Heart right ventricle (tissue), 16 donors: ENCODE results near the gene ZNF740. TPM values are rescaled to one million over a fixed set of nuclear protein-coding genes. Genes with fewer than 3 reads are reported as not detected.

Source experiments
- ATAC-seq, 8 donors: fragments of 200-7000 bp; cut with Tn5 transposase; one replicate each; pipeline ENCODE4 v1.9.1; 2020; ENCODE audit warnings: mild to moderate bottlenecking in 8 of 8, moderate library complexity in 8 of 8, moderate number of reproducible peaks in 1 of 8
- DNase-seq, 2 donors: peaks; one replicate each; pipeline ENCODE4 v3.0.0-alpha.2; 2020
- H3K27ac ChIP-seq, 10 donors: fragments of 200-600 bp; sonication (generic) in 2 of 10; one replicate each; pipeline versions ENCODE4 v1.5.0 to v1.8.0; 2020 to 2022; ENCODE audit warnings: mild to moderate bottlenecking in 3 of 10
- H3K27me3 ChIP-seq, 7 donors: fragments of 200-600 bp; one replicate each; pipeline ENCODE4 v1.8.0; 2021 to 2022; ENCODE audit warnings: mild to moderate bottlenecking in 2 of 7
- H3K36me3 ChIP-seq, 9 donors: fragments of 200-600 bp; sonication (generic) in 1 of 9; one replicate each; pipeline versions ENCODE4 v1.5.0 to v1.8.0; 2020 to 2022; ENCODE audit warnings: mild to moderate bottlenecking in 2 of 9
- H3K4me1 ChIP-seq, 9 donors: fragments of 200-600 bp; sonication (generic) in 1 of 9; one replicate each; pipeline versions ENCODE4 v1.5.0 to v1.8.0; 2020 to 2022; ENCODE audit warnings: mild to moderate bottlenecking in 4 of 9
- H3K4me3 ChIP-seq, 10 donors: fragments of 200-600 bp; sonication (generic) in 2 of 10; one replicate each; pipeline versions ENCODE4 v1.5.0 to v1.8.0; 2020 to 2022; ENCODE audit warnings: mild to moderate bottlenecking in 7 of 10, moderate library complexity in 2 of 10
- H3K9me3 ChIP-seq, 11 donors: fragments of 200-600 bp in 10 of 11; sonication (generic) in 2 of 11; one replicate each; pipeline versions ENCODE4 v1.5.0 to v1.8.0; 2013 to 2022; ENCODE audit warnings: mild to moderate bottlenecking in 2 of 11, control low read depth in 1 of 11, moderate library complexity in 1 of 11
- CTCF ChIP-seq, 9 donors: fragments of 200-600 bp; sonication (generic) in 2 of 9; IDR thresholded peaks; one replicate each; pipeline versions ENCODE4 v1.5.0 to v1.8.0; 2021 to 2022; ENCODE audit warnings: antibody characterized with exemption in 9 of 9, mild to moderate bottlenecking in 5 of 9, moderate library complexity in 1 of 9
- WGBS, 2 donors: extraction: QIAGEN DNeasy Blood & Tissue Kit; methylation state at CpG; one replicate each; pipeline ENCODE4 v1.1.7; 2013; ENCODE audit warnings: inconsistent platforms in 1 of 2; 5-methylcytosine and 5-hydroxymethylcytosine counted together
- intact Hi-C, 10 donors: fragments of 100-400 bp; cut with DNase I; formaldehyde crosslinking; loops; one replicate each; pipeline versions ENCODE4 v1.11.1 to v1.14.2; 2022
- polyA plus RNA-seq, 2 donors: library from polyadenylated mRNA; stranded (reverse); fragments of 200-250 nt; gene quantifications; one replicate each; pipeline ENCODE4 v1.2.3, GENCODE V29; 2013
- total RNA-seq, 10 donors: library from RNA; stranded (reverse); fragmentation: NEBNext Ultra II Directional in 3 of 10; extraction: Animal tissue kit (Norgen Biotek cat#: 25700) in 3 of 10; gene quantifications; one replicate each; pipeline versions ENCODE4 v1.2.1 to v1.2.4, GENCODE V29; 2021 to 2023
- donor health status: Arrhythmogenic right ventricular cardiomyopathy.
- donor health status: ischemic (EF 13 %, LVEDD 7.1; RV severe dilation, severe dysfunction).
- donor health status: healthy with polysubstance abuse.
- donor health status: DM: no; HTN: yes; CAD: no.
- donor health status: DM: no; HTN: no; CAD: no.
- donor health status: ischemic (EF 25% LVEDD 6.9; RV normal size, moderate dysfunction).
- donor health status: ischemic (EF 25% LVEDD 5.7; RV mildly dilated, moderate dysfunction).
- donor health status: healthy.
- donor health status: DM: yes; HTN: yes; CAD: no.
- donor health status: Ischemic cardiomyopathy.
- donor health status: ischemic (EF 35%, LVEDD 5.7; RV mildly dilated, moderate dysfunction).
- donor health status: nonischemic (EF 11% LVEDD 7.7; RV severe dilation, severe dysfunction).
- donor health status: DM: yes; HTN: yes; CAD: no.
- donor health status: PGD.
- donor health status: ischemic (EF 29% LVEDD 5.4; RV normal size, mild dysfunction).
- donor health status: nonischemic (EF 23%, LVEDD 6.1; RV moderate dilation, normal function).

Gene ZNF740
- total and polyA plus RNA-seq, 12 donors = 2.7 to 28.9 (median 18.9) TPM

GRCh38 chr12:53197011-53197640 lies 16.6 kb downstream of the ZNF740 start:
- peaks cover 0 to 39% (median 8%) of the 10 kb centered on the region in 9 donors for H3K4me1 ChIP-seq
- peak overlapping the region in 1 of 10 donors; percentile 40 for H3K27ac ChIP-seq
- DNase-seq (no peak), ATAC-seq (peak in 3 of 8 donors; percentile 4 to 10 (median 7))
- no peaks in the 10 kb centered on the region for H3K27me3 ChIP-seq
- H3K36me3 ChIP-seq = peaks cover 0 to 25% (median 0%) of the 10 kb centered on the region in 9 donors
- intact Hi-C loops = loop anchor here in 9 of 10 donors (1.0 to 10.0 kb wide), 6 partner anchors 35 to 132 kb away; no protein-coding TSS in a partner anchor
- no peak for TF ChIP-seq CTCF (IDR thresholded peaks at IDR 0.05)
- H3K9me3 ChIP-seq = no peaks in the 10 kb centered on the region
- 69 to 74% methylated on average over 19 of the region's 19 CpGs for WGBS, 2 donors
- H3K4me3 ChIP-seq = peak overlapping the region in 7 of 10 donors; percentile 21 to 40 (median 36)

- H3K9me3 ChIP-seq = no peaks in the 10 kb centered on the region
- H3K27me3 ChIP-seq = no peaks in the 10 kb centered on the region
- DNase-seq (no peak), ATAC-seq (no peak)
- intact Hi-C loops = loop anchor here in 7 of 10 donors (2.0 to 10.0 kb wide), 5 partner anchors 36 to 134 kb away; no protein-coding TSS in a partner anchor
- peaks cover 0 to 13% (median 0%) of the 10 kb centered on the region in 9 donors for H3K36me3 ChIP-seq
- TF ChIP-seq CTCF (IDR thresholded peaks at IDR 0.05) = no peak
- H3K27ac ChIP-seq = peak overlapping the region in 1 of 10 donors; percentile 50
- H3K4me3 ChIP-seq = no peak overlapping the region
- peaks cover 0 to 39% (median 8%) of the 10 kb centered on the region in 9 donors for H3K4me1 ChIP-seq
- 90% methylated on average over 5 of the region's 5 CpGs for WGBS, 2 donors
These were observed 18.1 kb downstream of the ZNF740 start for GRCh38 chr12:53198486-53199110.

GRCh38 chr12:53199700-53200099 lies 19.2 kb downstream of the ZNF740 start:
- 92 to 95% methylated on average over 3 of the region's 3 CpGs for WGBS, 2 donors
- Histone ChIP-seq H3K4me1 (peaks cover 0 to 46% (median 8%) of the 10 kb centered on the region in 9 donors), H3K27me3 (no peaks in the 10 kb centered on the region), H3K4me3 (no peak overlapping the region), H3K27ac (no peak overlapping the region), H3K36me3 (peaks cover 0 to 12% (median 0%) of the 10 kb centered on the region in 9 donors), H3K9me3 (no peaks in the 10 kb centered on the region)
- no peak for ATAC-seq
- no peak for TF ChIP-seq CTCF (IDR thresholded peaks at IDR 0.05)
- intact Hi-C loops = loop anchor here in 7 of 10 donors (2.0 to 10.0 kb wide), 5 partner anchors 37 to 135 kb away; no protein-coding TSS in a partner anchor
- no peak for DNase-seq

- H3K27me3 ChIP-seq = no peaks in the 10 kb centered on the region
- no peak overlapping the region for H3K4me3 ChIP-seq
- TF ChIP-seq CTCF (IDR thresholded peaks at IDR 0.05) = no peak
- WGBS, 2 donors = 84 to 89% methylated on average over 2 of the region's 2 CpGs
- H3K9me3 ChIP-seq = no peaks in the 10 kb centered on the region
- H3K27ac ChIP-seq = no peak overlapping the region
- intact Hi-C loops = no loop called here
- no peak for DNase-seq
- H3K36me3 ChIP-seq = peaks cover 0 to 12% (median 0%) of the 10 kb centered on the region in 9 donors
- H3K4me1 ChIP-seq = peaks cover 0 to 50% (median 8%) of the 10 kb centered on the region in 9 donors
- ATAC-seq = no peak
These were observed 19.6 kb downstream of the ZNF740 start for GRCh38 chr12:53200107-53200457.
